KOPT-K1 (cell line): ENCODE measurements around the gene FAM89B.

Source experiments
- H3K27ac ChIP-seq: fragments of 200-600 bp; sonication (generic); 2 replicates; pipeline ENCODE4 v1.5.1; 2016; ENCODE audit warnings: antibody characterized with exemption, mild to moderate bottlenecking, low read depth, low read length; ENCODE audit not compliant: poor library complexity, severe bottlenecking
- H3K36me3 ChIP-seq: fragments of 200-600 bp; sonication (generic); 2 replicates; pipeline ENCODE4 v1.5.1; 2017; ENCODE audit warnings: antibody characterized with exemption, mild to moderate bottlenecking, low read length, moderate library complexity; ENCODE audit not compliant: insufficient read depth
- H3K9me3 ChIP-seq: fragments of 200-600 bp; sonication (generic); 2 replicates; pipeline ENCODE4 v1.5.1; 2017; ENCODE audit warnings: antibody characterized with exemption, low read length, mild to moderate bottlenecking; ENCODE audit not compliant: insufficient read depth, poor library complexity, severe bottlenecking

The FAM89B gene

GRCh38 chr11:65595543-65596281 lies 23.4 kb downstream of the FAM89B start, which contains the start of gene KCNK7:
KCNK7 (minus strand) TSS chr11:65595800; CDS start chr11:65595772, 28 bp downstream.
- Histone ChIP-seq H3K9me3 (no peaks in the 10 kb centered on the region), H3K27ac (no peak within 1 kb of the TSS), H3K36me3 (peaks cover 55% of the 10 kb centered on the region)

GRCh38 chr11:65596520-65596919 lies 24.2 kb downstream of the FAM89B start:
- H3K27ac ChIP-seq = no peak overlapping the region
- H3K36me3 ChIP-seq = peaks cover 48% of the 10 kb centered on the region

GRCh38 chr11:65598258-65598699 lies 25.9 kb downstream of the FAM89B start:
- H3K27ac ChIP-seq = no peak overlapping the region
- H3K9me3 ChIP-seq = no peaks in the 10 kb centered on the region

More at GRCh38 chr11:65596520-65596919, 24.2 kb downstream of the FAM89B start:
- H3K9me3 ChIP-seq = no peaks in the 10 kb centered on the region

GRCh38 chr11:65599216-65599954 lies 27.0 kb downstream of the FAM89B start:
- Histone ChIP-seq H3K9me3 (no peaks in the 10 kb centered on the region), H3K36me3 (peaks cover 45% of the 10 kb centered on the region), H3K27ac (no peak overlapping the region)

More at GRCh38 chr11:65598258-65598699, 25.9 kb downstream of the FAM89B start:
- H3K36me3 ChIP-seq = peaks cover 40% of the 10 kb centered on the region

- no peaks in the 10 kb centered on the region for H3K9me3 ChIP-seq
- H3K27ac ChIP-seq = no peak overlapping the region
- peaks cover 50% of the 10 kb centered on the region for H3K36me3 ChIP-seq
Observed at GRCh38 chr11:65599955-65600246, 27.6 kb downstream of the FAM89B start.

GRCh38 chr11:65604258-65604657 lies 31.9 kb downstream of the FAM89B start:
- Histone ChIP-seq H3K27ac (no peak overlapping the region), H3K36me3 (peaks cover 73% of the 10 kb centered on the region), H3K9me3 (no peaks in the 10 kb centered on the region)

- H3K36me3 ChIP-seq = peaks cover 93% of the 10 kb centered on the region
- no peak overlapping the region for H3K27ac ChIP-seq
- no peaks in the 10 kb centered on the region for H3K9me3 ChIP-seq
Observed at GRCh38 chr11:65606876-65607613, 34.7 kb downstream of the FAM89B start.

- no peak overlapping the region for H3K27ac ChIP-seq
- no peaks in the 10 kb centered on the region for H3K9me3 ChIP-seq
- H3K36me3 ChIP-seq = peaks cover 99% of the 10 kb centered on the region
Observed at GRCh38 chr11:65607614-65608426, 35.5 kb downstream of the FAM89B start.

- Histone ChIP-seq H3K9me3 (no peaks in the 10 kb centered on the region), H3K27ac (no peak overlapping the region), H3K36me3 (peaks cover 85% of the 10 kb centered on the region)
Observed at GRCh38 chr11:65609229-65609628, 36.9 kb downstream of the FAM89B start.

- Histone ChIP-seq H3K9me3 (no peaks in the 10 kb centered on the region), H3K27ac (no peak overlapping the region), H3K36me3 (peaks cover 80% of the 10 kb centered on the region)
Observed at GRCh38 chr11:65609665-65610064, 37.3 kb downstream of the FAM89B start.

GRCh38 chr11:65610404-65610803 lies 38.1 kb downstream of the FAM89B start:
- Histone ChIP-seq H3K27ac (no peak overlapping the region), H3K9me3 (no peaks in the 10 kb centered on the region), H3K36me3 (peaks cover 73% of the 10 kb centered on the region)

GRCh38 chr11:65611028-65611757 lies 38.9 kb downstream of the FAM89B start:
- no peak overlapping the region for H3K27ac ChIP-seq
- H3K9me3 ChIP-seq = no peaks in the 10 kb centered on the region
- peaks cover 65% of the 10 kb centered on the region for H3K36me3 ChIP-seq

- Histone ChIP-seq H3K27ac (no peak overlapping the region), H3K36me3 (peaks cover 59% of the 10 kb centered on the region)
Observed at GRCh38 chr11:65611758-65612603, 39.6 kb downstream of the FAM89B start.

More at GRCh38 chr11:65611758-65612603, 39.6 kb downstream of the FAM89B start:
- no peaks in the 10 kb centered on the region for H3K9me3 ChIP-seq
